ENCODE measurements around the gene DAZ3.
"Not testable (repeated sequence)": the region's sequence is repeated elsewhere in the genome, so short reads cannot be mapped to it uniquely, and the experiment has no call there.

DAZ3 gene

GRCh38 chrY:24813293-24813692 is at the start of gene DAZ3:
DAZ3 (minus strand) TSS chrY:24813393; CDS start chrY:24813185, 208 bp downstream.
- DNase-seq (ENCODE audit: low spot score) = not testable (repeated sequence)

GRCh38 chrY:24833619-24834018 is 20.4 kb upstream of the DAZ3 start, which contains the start of gene DAZ4:
DAZ4 (plus strand) TSS chrY:24833919; CDS start chrY:24834127, 208 bp downstream.
- DNase-seq (ENCODE audit: low spot score) = not testable (repeated sequence)

- DNase-seq (ENCODE audit: low spot score) = not testable (repeated sequence)
Measured at GRCh38 chrY:24825069-24825468, 11.9 kb upstream of the DAZ3 start.

- not testable (repeated sequence) for DNase-seq (ENCODE audit: low spot score)
Measured at GRCh38 chrY:24824184-24824879, 11.1 kb upstream of the DAZ3 start.

GRCh38 chrY:24821836-24822235 is 8.6 kb upstream of the DAZ3 start:
- not testable (repeated sequence) for DNase-seq (ENCODE audit: low spot score)
